K562 (cell line): ENCODE data around the gene BBC3. TPM values are rescaled to one million over a fixed set of nuclear protein-coding genes. Genes with fewer than 3 reads are reported as not detected.
A peak's percentile ranks its signal among the peaks of the same experiment; 100 is the strongest.

Source experiments
- CHD2 ChIP-seq: IDR thresholded peaks from 2 replicates; pipeline ENCODE4 v1.6.1; 2011; ENCODE audit warnings: low read depth, low read length
- CHD4 ChIP-seq: fragments of 200-600 bp; sonication (generic); IDR thresholded peaks from 3 replicates; pipeline ENCODE4 v1.6.1; 2012; ENCODE audit warnings: low read depth, mild to moderate bottlenecking, mixed read lengths, low read length, inconsistent platforms; ENCODE audit not compliant: insufficient read depth, insufficient replicate concordance, poor library complexity, severe bottlenecking
- ESRRB ChIP-seq: fragments of 250-450 bp; sonication (Bioruptor Pico); IDR thresholded peaks from 2 replicates; pipeline ENCODE4 v1.5.0; 2020; ENCODE audit warnings: mild to moderate bottlenecking, moderate library complexity, borderline replicate concordance
- LEF1 ChIP-seq: fragments of 450-650 bp; IDR thresholded peaks from 2 replicates; pipeline ENCODE4 v1.6.1; 2016; ENCODE audit warnings: mild to moderate bottlenecking
- POLR2H ChIP-seq: IDR thresholded peaks from 2 replicates; pipeline ENCODE4 v1.6.1; 2016; ENCODE audit warnings: missing genetic modification characterization, low read depth, mild to moderate bottlenecking, control low read depth, missing compliant biosample characterization, moderate library complexity
- SREBF1 ChIP-seq: fragments of 150-350 bp; IDR thresholded peaks from 2 replicates; pipeline ENCODE4 v1.6.1; 2014; ENCODE audit warnings: antibody characterized with exemption, low read depth, low read length, borderline replicate concordance
- ZC3H4 ChIP-seq: sonication (generic); formaldehyde crosslinking; IDR thresholded peaks from 2 replicates; pipeline ENCODE4 v1.9.0; 2021; ENCODE audit warnings: missing genetic modification reagents, borderline replicate concordance
- ZNF174 ChIP-seq: fragments of 250-450 bp; sonication (Bioruptor Pico); IDR thresholded peaks from 2 replicates; pipeline ENCODE4 v1.4.0; 2020; ENCODE audit warnings: mild to moderate bottlenecking
- ZNF589 ChIP-seq: fragments of 200-800 bp; sonication (Bioruptor generic); IDR thresholded peaks from 2 replicates; pipeline ENCODE4 v1.6.1; 2016; ENCODE audit warnings: low read depth, missing genetic modification characterization, missing compliant biosample characterization
- ZNF699 ChIP-seq: fragments of 250-450 bp; sonication (Bioruptor Pico); IDR thresholded peaks from 2 replicates; pipeline ENCODE4 v1.8.0; 2021; ENCODE audit warnings: mild to moderate bottlenecking, moderate library complexity; ENCODE audit not compliant: insufficient replicate concordance
- polyA plus RNA-seq, 8 experiments: library from polyadenylated mRNA; depleted of rRNA in 4 of 8; stranded (reverse) in 5 of 8; unstranded in 3 of 8; fragments of >200 nt; fragmentation: Nextera tagmentation in 2 of 8; fragmentation: Illumina TruSeq in 1 of 8; extraction: Ambion mirVana in 2 of 8; extraction: Trizol in 1 of 8; gene quantifications; 2 replicates each; pipeline versions ENCODE4 v1.2.1 to v1.2.3, GENCODE V29; 2011 to 2014; ENCODE audit warnings: inconsistent platforms in 1 of 8, missing spikeins in 1 of 8
- total RNA-seq, 7 experiments: library from RNA; depleted of rRNA in 6 of 7; stranded (reverse); fragments of >200 nt in 6 of 7; fragmentation: Illumina TruSeq in 2 of 7; extraction: Trizol in 2 of 7; gene quantifications; 2 replicates each; pipeline versions ENCODE4 v1.2.1 to v1.2.3, GENCODE V29; 2011 to 2021; ENCODE audit warnings: low replicate concordance in 1 of 7
- TF ChIP-seq, protein P1 (sequence below): fragments of 250-450 bp; sonication (Bioruptor Pico); IDR thresholded peaks from 2 replicates; pipeline ENCODE4 v1.8.0; 2021; ENCODE audit warnings: mild to moderate bottlenecking, moderate library complexity
- TF ChIP-seq, protein P2 (sequence below): sonication (generic); formaldehyde crosslinking; IDR thresholded peaks from 2 replicates; pipeline ENCODE4 v1.9.0; 2022; ENCODE audit warnings: mild to moderate bottlenecking, missing genetic modification reagents
- TF ChIP-seq, protein P3 (sequence below): fragments of 200-600 bp; sonication (generic); IDR thresholded peaks from one replicate; pipeline ENCODE4 v1.6.1; 2012; ENCODE audit warnings: mild to moderate bottlenecking, low read depth, low read length, inconsistent platforms

BBC3 gene
- total and polyA plus RNA-seq, 9 of the 15 experiments (the other 6 are each of a cell fraction or from before 2014, with no cell fraction given), result 0.15 to 30.7 (median 4.8) TPM

DNA sequence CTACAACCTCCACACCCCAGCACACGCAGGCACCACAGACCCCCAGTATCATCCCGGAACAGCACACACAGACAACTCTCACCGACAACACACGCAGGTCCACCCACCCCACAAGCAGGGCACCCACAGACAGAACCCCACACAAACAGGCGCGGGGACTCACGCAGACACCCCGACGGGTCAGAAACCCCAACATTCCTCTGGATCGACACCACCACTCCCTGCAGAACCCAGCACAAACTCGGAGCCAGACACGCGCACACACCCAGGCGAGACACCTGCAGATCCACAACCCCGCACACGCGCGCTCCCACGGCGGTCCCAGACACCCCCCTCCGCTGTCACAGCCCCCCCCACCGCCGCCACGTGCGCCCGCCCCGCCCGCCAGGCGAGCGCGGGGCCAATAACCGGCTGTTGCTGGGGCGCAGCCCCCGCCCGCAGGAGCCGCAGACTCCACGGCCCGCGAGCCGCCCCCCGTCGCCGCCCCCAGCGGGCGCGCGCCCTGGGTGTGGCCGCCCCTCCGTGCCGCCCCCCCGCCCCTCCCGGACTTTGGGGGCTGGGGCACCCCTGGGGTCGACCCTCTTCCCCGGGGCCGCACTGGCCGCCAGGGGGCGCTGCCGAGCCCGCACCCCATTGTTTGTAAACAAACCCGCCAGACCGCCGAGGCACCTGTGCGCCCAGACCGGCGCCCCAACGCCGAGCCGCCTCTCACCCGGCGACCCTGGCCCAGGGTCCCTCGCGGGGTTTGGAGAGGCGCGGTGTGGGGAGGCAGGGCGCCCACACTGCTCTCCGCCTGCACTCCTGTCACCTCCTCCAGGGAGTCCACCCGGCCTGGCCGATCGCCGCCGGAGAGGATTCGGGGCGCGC is 712 bp downstream of the BBC3 start (continued):
- TF ChIP-seq, protein P1, sequence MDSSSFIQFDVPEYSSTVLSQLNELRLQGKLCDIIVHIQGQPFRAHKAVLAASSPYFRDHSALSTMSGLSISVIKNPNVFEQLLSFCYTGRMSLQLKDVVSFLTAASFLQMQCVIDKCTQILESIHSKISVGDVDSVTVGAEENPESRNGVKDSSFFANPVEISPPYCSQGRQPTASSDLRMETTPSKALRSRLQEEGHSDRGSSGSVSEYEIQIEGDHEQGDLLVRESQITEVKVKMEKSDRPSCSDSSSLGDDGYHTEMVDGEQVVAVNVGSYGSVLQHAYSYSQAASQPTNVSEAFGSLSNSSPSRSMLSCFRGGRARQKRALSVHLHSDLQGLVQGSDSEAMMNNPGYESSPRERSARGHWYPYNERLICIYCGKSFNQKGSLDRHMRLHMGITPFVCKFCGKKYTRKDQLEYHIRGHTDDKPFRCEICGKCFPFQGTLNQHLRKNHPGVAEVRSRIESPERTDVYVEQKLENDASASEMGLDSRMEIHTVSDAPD (CRISPR knock-in tag), result no peak
- TF ChIP-seq ZNF174 (CRISPR knock-in tag) (no peak), ZC3H4 (CRISPR knock-in tag) (no peak; the same call in 1 of the 2 replicates), ZNF699 (CRISPR knock-in tag) (no peak), LEF1 (no peak), SREBF1 (no peak), ESRRB (CRISPR knock-in tag) (no peak), CHD2 (no peak), ZNF589 (CRISPR knock-in tag) (0 out of 2 replicates have a peak, but pooled peaks have one; percentile 44), CHD4 (peak; percentile 73), POLR2H (tag) (no peak)
- TF ChIP-seq, protein P2, sequence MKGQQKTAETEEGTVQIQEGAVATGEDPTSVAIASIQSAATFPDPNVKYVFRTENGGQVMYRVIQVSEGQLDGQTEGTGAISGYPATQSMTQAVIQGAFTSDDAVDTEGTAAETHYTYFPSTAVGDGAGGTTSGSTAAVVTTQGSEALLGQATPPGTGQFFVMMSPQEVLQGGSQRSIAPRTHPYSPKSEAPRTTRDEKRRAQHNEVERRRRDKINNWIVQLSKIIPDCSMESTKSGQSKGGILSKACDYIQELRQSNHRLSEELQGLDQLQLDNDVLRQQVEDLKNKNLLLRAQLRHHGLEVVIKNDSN, result no peak
- TF ChIP-seq, protein P3, sequence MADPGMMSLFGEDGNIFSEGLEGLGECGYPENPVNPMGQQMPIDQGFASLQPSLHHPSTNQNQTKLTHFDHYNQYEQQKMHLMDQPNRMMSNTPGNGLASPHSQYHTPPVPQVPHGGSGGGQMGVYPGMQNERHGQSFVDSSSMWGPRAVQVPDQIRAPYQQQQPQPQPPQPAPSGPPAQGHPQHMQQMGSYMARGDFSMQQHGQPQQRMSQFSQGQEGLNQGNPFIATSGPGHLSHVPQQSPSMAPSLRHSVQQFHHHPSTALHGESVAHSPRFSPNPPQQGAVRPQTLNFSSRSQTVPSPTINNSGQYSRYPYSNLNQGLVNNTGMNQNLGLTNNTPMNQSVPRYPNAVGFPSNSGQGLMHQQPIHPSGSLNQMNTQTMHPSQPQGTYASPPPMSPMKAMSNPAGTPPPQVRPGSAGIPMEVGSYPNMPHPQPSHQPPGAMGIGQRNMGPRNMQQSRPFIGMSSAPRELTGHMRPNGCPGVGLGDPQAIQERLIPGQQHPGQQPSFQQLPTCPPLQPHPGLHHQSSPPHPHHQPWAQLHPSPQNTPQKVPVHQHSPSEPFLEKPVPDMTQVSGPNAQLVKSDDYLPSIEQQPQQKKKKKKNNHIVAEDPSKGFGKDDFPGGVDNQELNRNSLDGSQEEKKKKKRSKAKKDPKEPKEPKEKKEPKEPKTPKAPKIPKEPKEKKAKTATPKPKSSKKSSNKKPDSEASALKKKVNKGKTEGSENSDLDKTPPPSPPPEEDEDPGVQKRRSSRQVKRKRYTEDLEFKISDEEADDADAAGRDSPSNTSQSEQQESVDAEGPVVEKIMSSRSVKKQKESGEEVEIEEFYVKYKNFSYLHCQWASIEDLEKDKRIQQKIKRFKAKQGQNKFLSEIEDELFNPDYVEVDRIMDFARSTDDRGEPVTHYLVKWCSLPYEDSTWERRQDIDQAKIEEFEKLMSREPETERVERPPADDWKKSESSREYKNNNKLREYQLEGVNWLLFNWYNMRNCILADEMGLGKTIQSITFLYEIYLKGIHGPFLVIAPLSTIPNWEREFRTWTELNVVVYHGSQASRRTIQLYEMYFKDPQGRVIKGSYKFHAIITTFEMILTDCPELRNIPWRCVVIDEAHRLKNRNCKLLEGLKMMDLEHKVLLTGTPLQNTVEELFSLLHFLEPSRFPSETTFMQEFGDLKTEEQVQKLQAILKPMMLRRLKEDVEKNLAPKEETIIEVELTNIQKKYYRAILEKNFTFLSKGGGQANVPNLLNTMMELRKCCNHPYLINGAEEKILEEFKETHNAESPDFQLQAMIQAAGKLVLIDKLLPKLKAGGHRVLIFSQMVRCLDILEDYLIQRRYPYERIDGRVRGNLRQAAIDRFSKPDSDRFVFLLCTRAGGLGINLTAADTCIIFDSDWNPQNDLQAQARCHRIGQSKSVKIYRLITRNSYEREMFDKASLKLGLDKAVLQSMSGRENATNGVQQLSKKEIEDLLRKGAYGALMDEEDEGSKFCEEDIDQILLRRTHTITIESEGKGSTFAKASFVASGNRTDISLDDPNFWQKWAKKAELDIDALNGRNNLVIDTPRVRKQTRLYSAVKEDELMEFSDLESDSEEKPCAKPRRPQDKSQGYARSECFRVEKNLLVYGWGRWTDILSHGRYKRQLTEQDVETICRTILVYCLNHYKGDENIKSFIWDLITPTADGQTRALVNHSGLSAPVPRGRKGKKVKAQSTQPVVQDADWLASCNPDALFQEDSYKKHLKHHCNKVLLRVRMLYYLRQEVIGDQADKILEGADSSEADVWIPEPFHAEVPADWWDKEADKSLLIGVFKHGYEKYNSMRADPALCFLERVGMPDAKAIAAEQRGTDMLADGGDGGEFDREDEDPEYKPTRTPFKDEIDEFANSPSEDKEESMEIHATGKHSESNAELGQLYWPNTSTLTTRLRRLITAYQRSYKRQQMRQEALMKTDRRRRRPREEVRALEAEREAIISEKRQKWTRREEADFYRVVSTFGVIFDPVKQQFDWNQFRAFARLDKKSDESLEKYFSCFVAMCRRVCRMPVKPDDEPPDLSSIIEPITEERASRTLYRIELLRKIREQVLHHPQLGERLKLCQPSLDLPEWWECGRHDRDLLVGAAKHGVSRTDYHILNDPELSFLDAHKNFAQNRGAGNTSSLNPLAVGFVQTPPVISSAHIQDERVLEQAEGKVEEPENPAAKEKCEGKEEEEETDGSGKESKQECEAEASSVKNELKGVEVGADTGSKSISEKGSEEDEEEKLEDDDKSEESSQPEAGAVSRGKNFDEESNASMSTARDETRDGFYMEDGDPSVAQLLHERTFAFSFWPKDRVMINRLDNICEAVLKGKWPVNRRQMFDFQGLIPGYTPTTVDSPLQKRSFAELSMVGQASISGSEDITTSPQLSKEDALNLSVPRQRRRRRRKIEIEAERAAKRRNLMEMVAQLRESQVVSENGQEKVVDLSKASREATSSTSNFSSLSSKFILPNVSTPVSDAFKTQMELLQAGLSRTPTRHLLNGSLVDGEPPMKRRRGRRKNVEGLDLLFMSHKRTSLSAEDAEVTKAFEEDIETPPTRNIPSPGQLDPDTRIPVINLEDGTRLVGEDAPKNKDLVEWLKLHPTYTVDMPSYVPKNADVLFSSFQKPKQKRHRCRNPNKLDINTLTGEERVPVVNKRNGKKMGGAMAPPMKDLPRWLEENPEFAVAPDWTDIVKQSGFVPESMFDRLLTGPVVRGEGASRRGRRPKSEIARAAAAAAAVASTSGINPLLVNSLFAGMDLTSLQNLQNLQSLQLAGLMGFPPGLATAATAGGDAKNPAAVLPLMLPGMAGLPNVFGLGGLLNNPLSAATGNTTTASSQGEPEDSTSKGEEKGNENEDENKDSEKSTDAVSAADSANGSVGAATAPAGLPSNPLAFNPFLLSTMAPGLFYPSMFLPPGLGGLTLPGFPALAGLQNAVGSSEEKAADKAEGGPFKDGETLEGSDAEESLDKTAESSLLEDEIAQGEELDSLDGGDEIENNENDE, result no peak
